Psoas muscle (tissue), 8 donors: ENCODE measurements around the gene ADIPOR1. TPM values are rescaled to one million over a fixed set of nuclear protein-coding genes. Genes with fewer than 3 reads are reported as not detected.

Source experiments
- ATAC-seq, 4 donors: fragments of 200-7000 bp; cut with Tn5 transposase; one replicate each; pipeline ENCODE4 v1.9.1; 2020; ENCODE audit warnings: moderate library complexity in 3 of 4, mild to moderate bottlenecking in 2 of 4
- DNase-seq, 2 donors: peaks; one replicate each; pipeline ENCODE4 v3.0.0-alpha.2; 2020
- H3K27ac ChIP-seq: fragments of 200-600 bp; one replicate; pipeline ENCODE4 v1.8.0; 2022
- H3K27me3 ChIP-seq, 3 donors: fragments of 200-600 bp in 1 of 3; one replicate each; pipeline versions ENCODE4 v1.6.1 to v1.8.0; 2013 to 2022; ENCODE audit warnings: low read length in 2 of 3, mild to moderate bottlenecking in 2 of 3, moderate library complexity in 1 of 3; ENCODE audit not compliant: insufficient read depth in 3 of 3
- H3K36me3 ChIP-seq, 2 donors: fragments of 200-600 bp in 1 of 2; one replicate each; pipeline versions ENCODE4 v1.6.1 to v1.8.0; 2013 to 2022; ENCODE audit warnings: low read depth in 1 of 2, mild to moderate bottlenecking in 1 of 2, moderate library complexity in 1 of 2; ENCODE audit not compliant: insufficient read depth in 1 of 2
- H3K4me1 ChIP-seq: fragments of 200-600 bp; one replicate; pipeline ENCODE4 v1.8.0; 2022
- H3K4me3 ChIP-seq: fragments of 200-600 bp; one replicate; pipeline ENCODE4 v1.8.0; 2022; ENCODE audit warnings: mild to moderate bottlenecking
- H3K9me3 ChIP-seq: fragments of 200-600 bp; one replicate; pipeline ENCODE4 v1.8.0; 2022
- CTCF ChIP-seq: fragments of 200-600 bp; IDR thresholded peaks from one replicate; pipeline ENCODE4 v1.8.0; 2022; ENCODE audit warnings: antibody characterized with exemption
- WGBS, 3 donors: extraction: QIAGEN DNeasy Blood & Tissue Kit; methylation state at CpG; one replicate each; pipeline versions ENCODE4 v1.1.6 to v1.1.7; 2013; 5-methylcytosine and 5-hydroxymethylcytosine counted together
- intact Hi-C, 2 donors: fragments of 100-400 bp; cut with DNase I; formaldehyde crosslinking; loops; one replicate each; pipeline versions ENCODE4 v1.11.0 to v1.14.2; 2022
- polyA plus RNA-seq, 3 donors: library from polyadenylated mRNA; stranded (reverse); fragments of 200-250 nt; gene quantifications; one replicate each; pipeline ENCODE4 v1.2.3, GENCODE V29; 2013
- total RNA-seq, 4 donors: library from RNA; stranded (reverse); fragmentation: NEBNext Ultra II Directional in 2 of 4; extraction: Animal tissue kit (Norgen Biotek cat#: 25700) in 2 of 4; gene quantifications; one replicate each; pipeline versions ENCODE4 v1.2.1 to v1.2.4, GENCODE V29; 2021 to 2023
- donor health status: healthy with polysubstance abuse.
- donor health status: DM: no; HTN: no; CAD: no; lungs with moderate emphysema.
- donor health status: Bipolar disorder and iron deficiency.
- donor health status: healthy.
- donor health status: DM: yes; HTN: yes; CAD: no.
- donor health status: DM: no; HTN: no; CAD: no.
- donor health status: DM: no; HTN: no; CAD: no.
- donor health status: DM: yes; HTN: yes; CAD: no.

The ADIPOR1 gene
- total and polyA plus RNA-seq, 7 donors: 64.4 to 127 (median 76.6) TPM

- H3K36me3 ChIP-seq: peaks cover 0 to 45% of the 10 kb centered on the region in 2 donors
- no peaks in the 10 kb centered on the region for H3K9me3 ChIP-seq
- DNase-seq (peak in 1 of 2 donors; percentile 32), ATAC-seq (peak; percentile 1 to 56 (median 36))
- peaks cover 35% of the 10 kb centered on the region for H3K4me1 ChIP-seq
- H3K27ac ChIP-seq: peak overlapping the region; percentile 99
- H3K27me3 ChIP-seq: no peaks in the 10 kb centered on the region
- peak overlapping the region; percentile 82 for H3K4me3 ChIP-seq
- TF ChIP-seq CTCF: no peak
- WGBS, 3 donors: 16 to 25% (median 21%) methylated on average over 18 of the region's 18 CpGs
- intact Hi-C loops: loop anchor here (5.0 kb wide), 1 partner anchor 41 kb away; the partner anchor contains the start of gene TMEM183A (in 2 of the 2)
Observed at GRCh38 chr1:202966006-202966898, 8.1 kb upstream of the ADIPOR1 start.

GRCh38 chr1:202965422-202965821 lies 7.3 kb upstream of the ADIPOR1 start:
- peak overlapping the region; percentile 99 for H3K27ac ChIP-seq
- peak in 1 of 4 donors; percentile 1 for ATAC-seq
- peaks cover 0 to 45% of the 10 kb centered on the region in 2 donors for H3K36me3 ChIP-seq
- TF ChIP-seq CTCF: no peak
- 36 to 56% (median 50%) methylated on average over 3 of the region's 3 CpGs for WGBS, 3 donors
- H3K27me3 ChIP-seq: no peaks in the 10 kb centered on the region
- intact Hi-C loops: loop anchor here (5.0 kb wide), 1 partner anchor 42 kb away; the partner anchor contains the start of gene TMEM183A (in 2 of the 2)
- H3K9me3 ChIP-seq: no peaks in the 10 kb centered on the region
- peaks cover 41% of the 10 kb centered on the region for H3K4me1 ChIP-seq
- DNase-seq: no peak
- peak overlapping the region; percentile 82 for H3K4me3 ChIP-seq

- H3K4me1 ChIP-seq: peaks cover 45% of the 10 kb centered on the region
- 37 to 49% (median 39%) methylated on average over 6 of the region's 6 CpGs for WGBS, 3 donors
- H3K27me3 ChIP-seq: no peaks in the 10 kb centered on the region
- H3K27ac ChIP-seq: peak overlapping the region; percentile 99
- ATAC-seq (peak; percentile 61 to 75 (median 70)), DNase-seq (peak; percentile 53 to 77)
- no peaks in the 10 kb centered on the region for H3K9me3 ChIP-seq
- H3K4me3 ChIP-seq: peak overlapping the region; percentile 82
- no peak for TF ChIP-seq CTCF
- peaks cover 0 to 45% of the 10 kb centered on the region in 2 donors for H3K36me3 ChIP-seq
- intact Hi-C loops: loop anchor here (5.0 kb wide), 2 partner anchors 42 to 312 kb away; partner anchors contain the start of gene TMEM183A (in 2 of the 2)
Observed at GRCh38 chr1:202964791-202965410, 6.8 kb upstream of the ADIPOR1 start.

GRCh38 chr1:202961220-202961880 lies 3.2 kb upstream of the ADIPOR1 start:
- WGBS, 3 donors: 42 to 47% (median 44%) methylated on average over 5 of the region's 5 CpGs
- Histone ChIP-seq H3K9me3 (no peaks in the 10 kb centered on the region), H3K27ac (peak overlapping the region; percentile 99), H3K4me3 (peak overlapping the region; percentile 27), H3K36me3 (peaks cover 0 to 45% of the 10 kb centered on the region in 2 donors), H3K4me1 (peaks cover 71% of the 10 kb centered on the region), H3K27me3 (no peaks in the 10 kb centered on the region)
- no peak for TF ChIP-seq CTCF
- intact Hi-C loops: loop anchor here in 1 of 2 donors (5.0 kb wide), 1 partner anchor 316 kb away; no protein-coding TSS in a partner anchor
- ATAC-seq: peak; percentile 21 to 50 (median 45)
- peak; percentile 41 to 64 for DNase-seq
